A549 (cell line): ENCODE measurements around the gene RGP1.

Experiments
- CEBPB ChIP-seq, 2 experiments: fragments of >200 bp in 1 of 2; sonication (Bioruptor Twin) in 1 of 2; formaldehyde crosslinking in 1 of 2; IDR thresholded peaks; 2 replicates each; pipeline ENCODE4 v1.6.1; 2012 to 2016
- CTCF ChIP-seq: fragments of >200 bp; sonication (Bioruptor Twin); formaldehyde crosslinking; IDR thresholded peaks from 3 replicates; pipeline ENCODE4 v1.5.1; 2016
- EP300 ChIP-seq, 2 experiments: fragments of >200 bp; sonication (Bioruptor Twin); formaldehyde crosslinking; IDR thresholded peaks; 2 replicates in 1 of 2; 3 replicates in 1 of 2; pipeline ENCODE4 v1.6.1; 2016 to 2017
- HOXA7 ChIP-seq: fragments of 250-450 bp; sonication (Bioruptor Pico); IDR thresholded peaks from 2 replicates; pipeline ENCODE4 v1.5.0; 2020; ENCODE audit warnings: mild to moderate bottlenecking, moderate library complexity
- JUN ChIP-seq, 2 experiments: fragments of >200 bp; sonication (Bioruptor Twin); formaldehyde crosslinking; IDR thresholded peaks; 2 replicates in 1 of 2; 3 replicates in 1 of 2; pipeline ENCODE4 v1.6.1; 2016 to 2017
- KDM1A ChIP-seq: fragments of 200-600 bp; sonication (generic); IDR thresholded peaks from 2 replicates; pipeline ENCODE4 v1.6.1; 2016; ENCODE audit warnings: low read depth, mild to moderate bottlenecking
- NPAS2 ChIP-seq: fragments of 250-450 bp; sonication (Bioruptor Pico); IDR thresholded peaks from 2 replicates; pipeline ENCODE4 v1.8.0; 2022; ENCODE audit warnings: mild to moderate bottlenecking, moderate library complexity, borderline replicate concordance
- POLR2A ChIP-seq: IDR thresholded peaks from 2 replicates; pipeline ENCODE4 v1.6.1; 2012; ENCODE audit warnings: mild to moderate bottlenecking, low read length
- RCOR1 ChIP-seq: fragments of 150-350 bp; IDR thresholded peaks from 2 replicates; pipeline ENCODE4 v1.6.1; 2014; ENCODE audit warnings: antibody characterized with exemption, low read length, low read depth

GRCh38 chr9:35756275-35757225, 7.5 kb downstream of the RGP1 start:
- TF ChIP-seq CEBPB (IDR thresholded peaks at IDR 0.05) (no peak), JUN (IDR thresholded peaks at IDR 0.05) (peak; percentile 45 to 84; a peak in 3 of 5 replicates), CTCF (peak; percentile 69), KDM1A (no peak), HOXA7 (CRISPR knock-in tag) (no peak; the same call in 1 of the 2 replicates), POLR2A (peak; percentile 19), NPAS2 (no peak), RCOR1 (no peak), EP300 (IDR thresholded peaks at IDR 0.05) (no peak)
